Left colon (tissue), 2 donors: ENCODE measurements around the gene CORO7. TPM values are rescaled to one million over a fixed set of nuclear protein-coding genes. Genes with fewer than 3 reads are reported as not detected.
"Not testable (repeated sequence)": the region's sequence is repeated elsewhere in the genome, so short reads cannot be mapped to it uniquely, and the experiment has no call there.

Source experiments
- ATAC-seq: fragments of 200-7000 bp; cut with Tn5 transposase; one replicate; pipeline ENCODE4 v1.9.1; 2020; ENCODE audit warnings: mild to moderate bottlenecking, moderate library complexity
- DNase-seq, 2 donors: peaks; one replicate each; pipeline ENCODE4 v3.0.0-alpha.2; 2020
- intact Hi-C, 2 donors: fragments of 100-400 bp; cut with DNase I in 1 of 2; cut with micrococcal nuclease in 1 of 2; formaldehyde crosslinking; loops; one replicate each; pipeline versions ENCODE4 v1.11.2 to v1.14.0; 2022; cut with DNase I, micrococcal nuclease
- total RNA-seq, 2 donors: library from RNA; stranded (reverse); fragmentation: NEBNext Ultra II Directional; extraction: Animal tissue kit (Norgen Biotek cat#: 25700); gene quantifications; one replicate each; pipeline ENCODE4 v1.2.1, GENCODE V29; 2021
- donor health status: DM: no; HTN: no; CAD: no.
- donor health status: DM: yes; HTN: yes; CAD: no.

CORO7 gene
- total RNA-seq, 2 donors from 2014 or later, result 43.9 to 48.0 TPM

GRCh38 chr16:4404967-4405696 lies 11.3 kb downstream of the CORO7 start:
- intact Hi-C loops, result loop anchor here (5.0 to 10.0 kb wide), 2 partner anchors 48 to 120 kb away; no protein-coding TSS in a partner anchor
- DNase-seq (no peak), ATAC-seq (no peak)

GRCh38 chr16:4404247-4404966 lies 12.0 kb downstream of the CORO7 start:
- peak; percentile 33 for ATAC-seq
- intact Hi-C loops, result loop anchor here (5.0 to 10.0 kb wide), 2 partner anchors 47 to 120 kb away; no protein-coding TSS in a partner anchor
- DNase-seq, result peak in 1 of 2 donors; percentile 46

GRCh38 chr16:4403133-4403949 lies 13.1 kb downstream of the CORO7 start:
- intact Hi-C loops, result loop anchor here (5.0 to 10.0 kb wide), 2 partner anchors 46 to 119 kb away; no protein-coding TSS in a partner anchor
- no peak for DNase-seq
- ATAC-seq, result peak; percentile 5

GRCh38 chr16:4402439-4403132 lies 13.8 kb downstream of the CORO7 start:
- DNase-seq (peak in 1 of 2 donors; percentile 88), ATAC-seq (peak; percentile 90)
- intact Hi-C loops, result loop anchor here (5.0 to 10.0 kb wide), 2 partner anchors 45 to 118 kb away; no protein-coding TSS in a partner anchor

- ATAC-seq, result no peak
Measured at GRCh38 chr16:4401510-4401909, 14.9 kb downstream of the CORO7 start.

GRCh38 chr16:4401094-4401501 lies 15.3 kb downstream of the CORO7 start:
- intact Hi-C loops, result loop anchor here (5.0 to 10.0 kb wide), 2 partner anchors 44 to 116 kb away; no protein-coding TSS in a partner anchor
- DNase-seq (no peak), ATAC-seq (no peak)

More at GRCh38 chr16:4401510-4401909, 14.9 kb downstream of the CORO7 start:
- intact Hi-C loops, result loop anchor here (5.0 to 10.0 kb wide), 2 partner anchors 44 to 117 kb away; no protein-coding TSS in a partner anchor
- no peak for DNase-seq

- DNase-seq (no peak), ATAC-seq (no peak)
- intact Hi-C loops, result no loop called here
Measured at GRCh38 chr16:4399001-4399730, 17.2 kb downstream of the CORO7 start.

- ATAC-seq (no peak), DNase-seq (no peak)
- intact Hi-C loops, result no loop called here
Measured at GRCh38 chr16:4395055-4395726, 21.2 kb downstream of the CORO7 start.

- ATAC-seq, intact Hi-C loops: not testable (repeated sequence)
Measured at GRCh38 chr16:4393850-4394249, 22.5 kb downstream of the CORO7 start.

GRCh38 chr16:4393240-4393600 lies 23.2 kb downstream of the CORO7 start:
- no peak for DNase-seq
- ATAC-seq, result peak; percentile 23
- intact Hi-C loops, result no loop called here

More at GRCh38 chr16:4393850-4394249, 22.5 kb downstream of the CORO7 start:
- not testable (repeated sequence) for DNase-seq

GRCh38 chr16:4392382-4393239 lies 23.8 kb downstream of the CORO7 start:
- intact Hi-C loops, result no loop called here
- no peak for DNase-seq
- no peak for ATAC-seq

GRCh38 chr16:4391631-4392381 lies 24.6 kb downstream of the CORO7 start:
- DNase-seq (no peak), ATAC-seq (no peak)
- intact Hi-C loops, result no loop called here

- intact Hi-C loops, result no loop called here
- DNase-seq (no peak), ATAC-seq (no peak)
Measured at GRCh38 chr16:4390266-4391260, 25.8 kb downstream of the CORO7 start.
